D721Med (cell line): ENCODE data around the gene FOXP4.

Experiments
- DNase-seq: peaks from one replicate; pipeline ENCODE4 v3.0.0; 2011; ENCODE audit warnings: low spot score; ENCODE audit not compliant: insufficient read length
- FAIRE-seq: peaks from 2 replicates; lab custom pipeline; 2011; peaks lifted over from hg19 to GRCh38; lab: Jason Lieb, UNC
- CTCF ChIP-seq: IDR thresholded peaks from 2 replicates; pipeline ENCODE4 v1.5.1; 2012; ENCODE audit warnings: mild to moderate bottlenecking, control low read depth; ENCODE audit not compliant: insufficient read depth; ENCODE audit errors: missing control alignments

FOXP4 gene

GRCh38 chr6:41599015-41599851, 53.1 kb downstream of the FOXP4 start:
- FAIRE-seq (no peak), DNase-seq (no peak)
- no peak for TF ChIP-seq CTCF

DNA sequence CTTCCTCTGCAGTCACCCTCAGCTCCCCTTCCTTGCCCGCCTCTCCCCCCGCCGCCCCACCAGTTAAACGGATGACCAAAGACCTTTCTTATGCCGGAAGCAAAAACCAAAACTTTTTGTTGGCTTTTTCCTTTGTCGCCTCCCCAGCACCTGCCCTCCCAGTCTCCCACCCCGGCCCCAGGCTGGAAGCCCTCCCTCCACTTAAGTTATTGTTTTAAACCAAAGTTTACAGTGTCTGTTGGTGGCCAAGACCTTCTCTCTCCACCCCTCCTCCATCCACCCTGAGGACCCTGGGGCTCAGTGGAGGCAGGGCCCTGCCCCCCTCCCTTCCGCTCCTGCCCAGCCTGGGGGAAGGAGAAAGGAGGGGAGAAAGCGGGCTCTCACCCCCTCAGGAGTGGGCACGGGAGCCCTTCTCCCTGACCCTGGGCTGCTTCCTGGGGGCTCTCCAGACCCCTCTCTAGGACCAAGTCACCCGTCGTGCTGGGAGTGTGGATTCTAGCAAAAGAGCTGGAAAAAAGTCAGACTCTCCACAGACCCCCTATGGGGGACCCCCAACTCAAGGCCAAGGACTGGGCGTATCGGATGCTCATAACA, 53.8 kb downstream of the FOXP4 start:
- DNase-seq, result no peak
- no peak for TF ChIP-seq CTCF
- FAIRE-seq, result no peak

DNA sequence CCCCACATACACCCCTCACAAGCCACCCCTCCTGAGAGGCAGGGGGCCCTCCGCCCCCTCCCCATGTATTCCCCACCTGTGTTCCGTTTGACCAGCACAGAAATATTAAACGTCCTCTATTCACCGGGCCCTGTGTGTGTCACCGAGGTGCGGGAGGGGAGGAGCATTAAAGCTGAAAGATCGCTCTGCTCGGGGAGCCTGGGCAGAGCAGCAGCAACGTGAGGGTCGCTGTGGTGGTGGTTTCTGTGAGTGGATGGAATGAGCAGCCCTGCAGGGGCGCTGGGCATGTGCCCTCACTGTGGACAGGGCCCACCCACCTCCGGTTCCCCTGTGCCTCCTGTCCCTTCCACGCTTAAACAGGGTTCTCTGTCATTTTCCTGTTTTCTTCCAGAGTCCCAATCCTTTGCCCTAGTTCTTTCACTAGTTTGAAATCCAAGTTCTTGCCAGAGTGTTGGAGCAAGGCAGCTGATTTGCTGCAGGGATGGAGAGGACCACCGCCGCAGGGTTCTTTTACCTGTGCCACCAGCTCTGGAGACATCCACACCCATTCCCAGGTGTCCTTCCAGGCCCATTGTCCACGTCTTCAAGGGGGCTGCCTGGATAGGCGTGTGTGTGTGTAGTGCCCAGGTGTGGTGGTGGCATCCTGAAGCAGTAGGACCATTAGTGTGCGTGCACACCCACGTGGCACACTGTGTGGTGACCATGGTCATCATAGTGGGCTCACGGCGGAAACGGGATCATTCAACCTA, 54.5 kb downstream of the FOXP4 start:
- no peak for TF ChIP-seq CTCF
- DNase-seq (no peak), FAIRE-seq (no peak)

DNA sequence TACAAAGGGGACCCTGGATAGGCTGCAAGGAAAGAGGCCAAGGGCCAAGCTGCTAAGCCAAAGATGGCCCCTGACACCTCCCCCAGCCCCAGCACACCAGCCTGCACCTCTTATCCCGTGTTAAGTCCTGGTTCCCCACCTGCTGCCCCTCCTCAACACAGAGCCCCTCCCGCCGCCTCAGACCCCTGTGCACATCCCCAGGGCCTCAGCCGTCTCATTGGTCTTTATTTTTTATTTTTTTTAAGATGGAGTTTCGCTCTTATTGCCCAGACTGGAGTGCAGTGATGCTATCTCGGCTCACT, 55.0 kb downstream of the FOXP4 start:
- TF ChIP-seq CTCF, result no peak
- FAIRE-seq, result no peak
- DNase-seq, result no peak

- no peak for TF ChIP-seq CTCF
- FAIRE-seq (no peak), DNase-seq (no peak)
Measured at GRCh38 chr6:41602422-41602743, 56.2 kb downstream of the FOXP4 start.

DNA sequence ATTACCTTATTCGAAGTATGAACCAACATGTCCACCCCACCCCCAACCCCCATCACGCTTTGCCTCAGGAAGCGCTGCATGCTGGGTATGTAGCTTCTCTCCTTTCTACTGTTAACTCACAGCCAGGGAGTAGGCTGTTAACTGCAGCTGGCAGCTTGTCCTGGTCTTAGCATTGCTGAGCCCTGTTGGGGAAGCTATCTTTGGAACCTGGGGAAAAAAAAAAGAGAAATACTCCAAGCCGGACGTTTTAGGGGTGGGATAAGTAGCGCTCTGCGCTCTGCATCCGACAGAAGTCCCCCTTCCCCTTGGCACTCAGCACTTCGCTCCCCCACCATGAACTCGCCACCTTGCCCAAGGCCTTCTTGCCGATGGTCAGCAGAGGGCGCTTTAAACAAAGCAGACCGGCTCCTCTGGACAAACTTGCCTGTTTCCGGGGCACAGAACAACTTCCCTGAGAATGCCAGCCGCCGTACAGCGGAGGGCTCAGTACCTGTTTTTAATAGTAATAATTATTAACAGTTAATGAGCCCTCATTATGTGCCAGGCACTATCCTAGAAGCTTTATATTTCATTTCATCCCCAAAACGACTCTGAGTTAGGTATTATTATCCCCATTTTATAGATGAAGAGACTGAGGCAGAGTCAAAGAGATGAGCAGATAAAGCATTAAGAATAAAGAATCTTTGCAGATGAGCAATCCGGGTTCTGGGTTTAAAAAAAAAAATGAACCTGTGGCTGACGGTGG, 56.9 kb downstream of the FOXP4 start:
- FAIRE-seq (no peak), DNase-seq (peak; percentile 66)
- TF ChIP-seq CTCF, result peak; percentile 94
